SK-N-SH treated with all-trans-retinoic acid at 6 μM for 48 hours (cell line): ENCODE results near the gene RHOA.

Experiments
- ATAC-seq: fragments of 200-7000 bp; cut with Tn5 transposase; 3 replicates; pipeline ENCODE4 v1.9.1; 2020; ENCODE audit warnings: mild to moderate bottlenecking, moderate library complexity
- ARNTL ChIP-seq: fragments of 450-650 bp; formaldehyde crosslinking; IDR thresholded peaks from 2 replicates; pipeline ENCODE4 v1.5.0; 2020; ENCODE audit warnings: low read depth, mild to moderate bottlenecking, moderate library complexity, borderline replicate concordance
- BACH2 ChIP-seq: fragments of 250-450 bp; sonication (Bioruptor Pico); IDR thresholded peaks from 2 replicates; pipeline ENCODE4 v1.9.0; 2021; ENCODE audit warnings: mild to moderate bottlenecking, borderline replicate concordance
- CREB5 ChIP-seq: fragments of 250-450 bp; sonication (Bioruptor Pico); IDR thresholded peaks from 2 replicates; pipeline ENCODE4 v1.5.1; 2020; ENCODE audit warnings: low read depth, mild to moderate bottlenecking, moderate library complexity
- CSDC2 ChIP-seq: fragments of 250-450 bp; sonication (Bioruptor Pico); IDR thresholded peaks from 2 replicates; pipeline ENCODE4 v1.5.0; 2020; ENCODE audit warnings: mild to moderate bottlenecking, moderate library complexity
- ESRRG ChIP-seq: fragments of 250-450 bp; sonication (Bioruptor Pico); IDR thresholded peaks from 2 replicates; pipeline ENCODE4 v1.6.1; 2021; ENCODE audit warnings: mild to moderate bottlenecking
- GLIS3 ChIP-seq: fragments of 250-450 bp; sonication (Bioruptor Pico); IDR thresholded peaks from 2 replicates; pipeline ENCODE4 v1.5.0; 2020; ENCODE audit warnings: mild to moderate bottlenecking, moderate library complexity
- ISL1 ChIP-seq: fragments of 250-450 bp; sonication (Bioruptor Pico); IDR thresholded peaks from 2 replicates; pipeline ENCODE4 v2.1.2; 2022; ENCODE audit warnings: mild to moderate bottlenecking, moderate library complexity
- OSR1 ChIP-seq: fragments of 250-450 bp; sonication (Bioruptor Pico); IDR thresholded peaks from 2 replicates; pipeline ENCODE4 v1.8.0; 2022; ENCODE audit warnings: moderate library complexity, mild to moderate bottlenecking, inconsistent platforms
- RARB ChIP-seq: fragments of 250-450 bp; sonication (Bioruptor Pico); IDR thresholded peaks from 2 replicates; pipeline ENCODE4 v1.8.0; 2021; ENCODE audit warnings: mild to moderate bottlenecking, moderate library complexity
- SNAI2 ChIP-seq: fragments of 250-450 bp; sonication (Bioruptor Pico); IDR thresholded peaks from 2 replicates; pipeline ENCODE4 v1.5.0; 2020; ENCODE audit warnings: mild to moderate bottlenecking, moderate library complexity
- TCF4 ChIP-seq: fragments of 250-450 bp; sonication (Bioruptor Pico); IDR thresholded peaks from 2 replicates; pipeline ENCODE4 v1.8.0; 2021; ENCODE audit warnings: mild to moderate bottlenecking, moderate library complexity, borderline replicate concordance
- TOX ChIP-seq: fragments of 250-450 bp; sonication (Bioruptor Pico); IDR thresholded peaks from 2 replicates; pipeline ENCODE4 v1.8.0; 2021; ENCODE audit warnings: mild to moderate bottlenecking, moderate library complexity, borderline replicate concordance
- ZC3H10 ChIP-seq: fragments of 250-450 bp; sonication (Bioruptor Pico); IDR thresholded peaks from 2 replicates; pipeline ENCODE4 v1.5.1; 2021; ENCODE audit warnings: mild to moderate bottlenecking, moderate library complexity
- ZFP3 ChIP-seq: fragments of 250-450 bp; sonication (Bioruptor Pico); IDR thresholded peaks from 2 replicates; pipeline ENCODE4 v1.5.0; 2020; ENCODE audit warnings: mild to moderate bottlenecking, moderate library complexity
- ZFP30 ChIP-seq: fragments of 450-650 bp; formaldehyde crosslinking; IDR thresholded peaks from 2 replicates; pipeline ENCODE4 v1.5.0; 2022; ENCODE audit warnings: mild to moderate bottlenecking, moderate library complexity
- ZNF565 ChIP-seq: fragments of 450-650 bp; formaldehyde crosslinking; conservative IDR thresholded peaks from 2 replicates; pipeline ENCODE4 v1.5.0; 2020; ENCODE audit warnings: low read depth, mild to moderate bottlenecking, moderate library complexity
- ZNF70 ChIP-seq: fragments of 450-650 bp; formaldehyde crosslinking; IDR thresholded peaks from 2 replicates; pipeline ENCODE4 v1.5.0; 2020; ENCODE audit warnings: mild to moderate bottlenecking, moderate library complexity
- ZNF8 ChIP-seq: fragments of 450-650 bp; formaldehyde crosslinking; IDR thresholded peaks from 2 replicates; pipeline ENCODE4 v1.5.0; 2020; ENCODE audit warnings: mild to moderate bottlenecking, moderate library complexity
- TF ChIP-seq, protein P1 (sequence below): fragments of 250-450 bp; sonication (Bioruptor Pico); IDR thresholded peaks from 2 replicates; pipeline ENCODE4 v1.8.0; 2021; ENCODE audit warnings: low read depth, mild to moderate bottlenecking, moderate library complexity, borderline replicate concordance
- TF ChIP-seq, protein P2 (sequence below): fragments of 250-450 bp; sonication (Bioruptor Pico); IDR thresholded peaks from 2 replicates; pipeline ENCODE4 v1.8.0; 2020; ENCODE audit warnings: mild to moderate bottlenecking, moderate library complexity, borderline replicate concordance
- TF ChIP-seq, protein P3 (sequence below): fragments of 250-450 bp; sonication (Bioruptor Pico); IDR thresholded peaks from 2 replicates; pipeline ENCODE4 v1.5.1; 2021; ENCODE audit warnings: mild to moderate bottlenecking, moderate library complexity

Gene RHOA

DNA sequence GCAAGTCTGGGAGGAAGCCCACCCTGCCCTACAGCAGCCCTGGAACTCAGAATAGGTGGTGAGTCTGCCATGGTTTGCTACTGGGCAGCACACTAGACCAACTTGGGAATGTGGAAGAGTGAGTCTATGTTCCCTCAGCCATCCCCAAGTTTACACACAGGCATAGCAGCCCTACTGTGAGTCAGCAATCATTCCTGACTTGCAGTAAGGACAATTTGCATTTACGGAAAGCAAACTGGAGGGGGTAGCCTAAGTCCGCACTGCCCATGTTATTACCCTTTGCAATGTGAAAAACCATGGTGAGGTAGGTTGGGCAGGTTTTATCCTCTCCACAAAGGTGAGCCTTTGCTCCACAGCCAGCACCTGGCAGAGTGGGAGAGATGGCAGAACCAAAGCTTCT is 5.1 kb upstream of the RHOA start:
- ATAC-seq = no peak
- no peak for TF ChIP-seq ZFP3 (CRISPR knock-in tag)
- TF ChIP-seq ZC3H10 (CRISPR knock-in tag) = no peak
- TF ChIP-seq ISL1 (CRISPR knock-in tag) = no peak
- no peak for TF ChIP-seq ZFP30 (CRISPR knock-in tag)
- no peak for TF ChIP-seq TCF4 (CRISPR knock-in tag)
- no peak for TF ChIP-seq SNAI2 (CRISPR knock-in tag)
- TF ChIP-seq, protein P1, sequence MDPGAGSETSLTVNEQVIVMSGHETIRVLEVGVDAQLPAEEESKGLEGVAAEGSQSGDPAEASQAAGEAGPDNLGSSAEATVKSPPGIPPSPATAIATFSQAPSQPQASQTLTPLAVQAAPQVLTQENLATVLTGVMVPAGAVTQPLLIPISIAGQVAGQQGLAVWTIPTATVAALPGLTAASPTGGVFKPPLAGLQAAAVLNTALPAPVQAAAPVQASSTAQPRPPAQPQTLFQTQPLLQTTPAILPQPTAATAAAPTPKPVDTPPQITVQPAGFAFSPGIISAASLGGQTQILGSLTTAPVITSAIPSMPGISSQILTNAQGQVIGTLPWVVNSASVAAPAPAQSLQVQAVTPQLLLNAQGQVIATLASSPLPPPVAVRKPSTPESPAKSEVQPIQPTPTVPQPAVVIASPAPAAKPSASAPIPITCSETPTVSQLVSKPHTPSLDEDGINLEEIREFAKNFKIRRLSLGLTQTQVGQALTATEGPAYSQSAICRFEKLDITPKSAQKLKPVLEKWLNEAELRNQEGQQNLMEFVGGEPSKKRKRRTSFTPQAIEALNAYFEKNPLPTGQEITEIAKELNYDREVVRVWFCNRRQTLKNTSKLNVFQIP = no peak
- no peak for TF ChIP-seq BACH2 (CRISPR knock-in tag)
- no peak for TF ChIP-seq GLIS3
- TF ChIP-seq ARNTL (CRISPR knock-in tag) = no peak
- TF ChIP-seq ZNF565 = no peak
- no peak for TF ChIP-seq CSDC2 (CRISPR knock-in tag)
- no peak for TF ChIP-seq ZNF70 (CRISPR knock-in tag)
- no peak for TF ChIP-seq TOX (CRISPR knock-in tag)
- no peak for TF ChIP-seq CREB5 (CRISPR knock-in tag)
- no peak for TF ChIP-seq ZNF8
- TF ChIP-seq RARB (CRISPR knock-in tag) = no peak
- no peak for TF ChIP-seq ESRRG (CRISPR knock-in tag)

- no peak for ATAC-seq
- TF ChIP-seq TCF4 (CRISPR knock-in tag) = no peak
- TF ChIP-seq, protein P2, sequence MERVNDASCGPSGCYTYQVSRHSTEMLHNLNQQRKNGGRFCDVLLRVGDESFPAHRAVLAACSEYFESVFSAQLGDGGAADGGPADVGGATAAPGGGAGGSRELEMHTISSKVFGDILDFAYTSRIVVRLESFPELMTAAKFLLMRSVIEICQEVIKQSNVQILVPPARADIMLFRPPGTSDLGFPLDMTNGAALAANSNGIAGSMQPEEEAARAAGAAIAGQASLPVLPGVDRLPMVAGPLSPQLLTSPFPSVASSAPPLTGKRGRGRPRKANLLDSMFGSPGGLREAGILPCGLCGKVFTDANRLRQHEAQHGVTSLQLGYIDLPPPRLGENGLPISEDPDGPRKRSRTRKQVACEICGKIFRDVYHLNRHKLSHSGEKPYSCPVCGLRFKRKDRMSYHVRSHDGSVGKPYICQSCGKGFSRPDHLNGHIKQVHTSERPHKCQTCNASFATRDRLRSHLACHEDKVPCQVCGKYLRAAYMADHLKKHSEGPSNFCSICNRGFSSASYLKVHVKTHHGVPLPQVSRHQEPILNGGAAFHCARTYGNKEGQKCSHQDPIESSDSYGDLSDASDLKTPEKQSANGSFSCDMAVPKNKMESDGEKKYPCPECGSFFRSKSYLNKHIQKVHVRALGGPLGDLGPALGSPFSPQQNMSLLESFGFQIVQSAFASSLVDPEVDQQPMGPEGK = no peak
- TF ChIP-seq ISL1 (CRISPR knock-in tag) = no peak
- TF ChIP-seq ZNF565 = no peak
- TF ChIP-seq TOX (CRISPR knock-in tag) = no peak
- TF ChIP-seq, protein P3, sequence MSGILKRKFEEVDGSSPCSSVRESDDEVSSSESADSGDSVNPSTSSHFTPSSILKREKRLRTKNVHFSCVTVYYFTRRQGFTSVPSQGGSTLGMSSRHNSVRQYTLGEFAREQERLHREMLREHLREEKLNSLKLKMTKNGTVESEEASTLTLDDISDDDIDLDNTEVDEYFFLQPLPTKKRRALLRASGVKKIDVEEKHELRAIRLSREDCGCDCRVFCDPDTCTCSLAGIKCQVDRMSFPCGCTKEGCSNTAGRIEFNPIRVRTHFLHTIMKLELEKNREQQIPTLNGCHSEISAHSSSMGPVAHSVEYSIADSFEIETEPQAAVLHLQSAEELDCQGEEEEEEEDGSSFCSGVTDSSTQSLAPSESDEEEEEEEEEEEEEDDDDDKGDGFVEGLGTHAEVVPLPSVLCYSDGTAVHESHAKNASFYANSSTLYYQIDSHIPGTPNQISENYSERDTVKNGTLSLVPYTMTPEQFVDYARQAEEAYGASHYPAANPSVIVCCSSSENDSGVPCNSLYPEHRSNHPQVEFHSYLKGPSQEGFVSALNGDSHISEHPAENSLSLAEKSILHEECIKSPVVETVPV (CRISPR knock-in tag) = no peak
- TF ChIP-seq ZFP3 (CRISPR knock-in tag) = no peak
- no peak for TF ChIP-seq SNAI2 (CRISPR knock-in tag)
- no peak for TF ChIP-seq GLIS3
- TF ChIP-seq BACH2 (CRISPR knock-in tag) = no peak
- no peak for TF ChIP-seq ZC3H10 (CRISPR knock-in tag)
- TF ChIP-seq, protein P1 = no peak
- no peak for TF ChIP-seq ZNF70 (CRISPR knock-in tag)
- TF ChIP-seq CSDC2 (CRISPR knock-in tag) = no peak
- TF ChIP-seq RARB (CRISPR knock-in tag) = no peak
- no peak for TF ChIP-seq ZNF8
- no peak for TF ChIP-seq ZFP30 (CRISPR knock-in tag)
- no peak for TF ChIP-seq ARNTL (CRISPR knock-in tag)
- no peak for TF ChIP-seq OSR1 (CRISPR knock-in tag)
- TF ChIP-seq ESRRG (CRISPR knock-in tag) = no peak
- TF ChIP-seq, all 23 proteins: peak for 0
These were observed 4.3 kb upstream of the RHOA start for GRCh38 chr3:49415931-49416601.

DNA sequence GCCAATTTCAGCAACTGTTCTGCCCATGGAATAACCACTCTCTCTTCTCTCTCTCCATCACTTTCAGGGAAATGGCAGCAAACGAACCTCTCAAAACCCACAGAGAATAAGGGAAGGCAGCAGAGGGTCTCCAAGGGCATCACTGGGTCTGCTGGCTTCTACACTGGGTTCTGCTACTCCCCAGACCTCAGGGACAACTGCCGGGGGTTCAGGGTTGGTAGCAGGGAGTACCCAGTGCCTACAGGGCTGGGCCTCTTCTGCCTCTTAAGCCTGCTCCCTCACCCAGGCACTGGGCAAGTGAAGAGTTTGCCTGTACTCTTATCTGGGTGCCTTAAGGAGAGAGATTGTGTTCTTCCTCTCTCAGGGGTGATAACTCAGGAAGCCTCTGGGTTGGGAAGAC is 3.0 kb upstream of the RHOA start:
- no peak for ATAC-seq
- TF ChIP-seq CREB5 (CRISPR knock-in tag) (no peak), TCF4 (CRISPR knock-in tag) (no peak), ARNTL (CRISPR knock-in tag) (no peak), GLIS3 (no peak)
- TF ChIP-seq, protein P2 = no peak
